ENCODE results near the gene ERBB4.
"Not testable (repeated sequence)": the region's sequence is repeated elsewhere in the genome, so short reads cannot be mapped to it uniquely, and the experiment has no call there.

Gene ERBB4

GRCh38 chr2:211789982-211790381, 748.6 kb downstream of the ERBB4 start:
- no peak for DNase-seq

GRCh38 chr2:211766689-211767088, 771.9 kb downstream of the ERBB4 start:
- DNase-seq = no peak

- DNase-seq = no peak
Measured at GRCh38 chr2:211762479-211762878, 776.1 kb downstream of the ERBB4 start.

- no peak for DNase-seq
Measured at GRCh38 chr2:211760103-211760502, 778.5 kb downstream of the ERBB4 start.

- no peak for DNase-seq
Measured at GRCh38 chr2:211756266-211756665, 782.3 kb downstream of the ERBB4 start.

- no peak for DNase-seq
Measured at GRCh38 chr2:211755187-211755586, 783.4 kb downstream of the ERBB4 start.

- no peak for DNase-seq
Measured at GRCh38 chr2:211751848-211752247, 786.8 kb downstream of the ERBB4 start.

GRCh38 chr2:211748339-211748738, 790.3 kb downstream of the ERBB4 start:
- DNase-seq = no peak

- peak; percentile 87 for DNase-seq
Measured at GRCh38 chr2:211745295-211746097, 793.1 kb downstream of the ERBB4 start.

- peak; percentile 23 for DNase-seq
Measured at GRCh38 chr2:211744379-211744778, 794.2 kb downstream of the ERBB4 start.

GRCh38 chr2:211741966-211742365, 796.6 kb downstream of the ERBB4 start:
- DNase-seq = peak; percentile 56

- DNase-seq = no peak
Measured at GRCh38 chr2:211737282-211737681, 801.3 kb downstream of the ERBB4 start.

- peak; percentile 41 for DNase-seq
Measured at GRCh38 chr2:211730215-211730614, 808.4 kb downstream of the ERBB4 start.

- DNase-seq = no peak
Measured at GRCh38 chr2:211729433-211729832, 809.2 kb downstream of the ERBB4 start.

GRCh38 chr2:211724933-211725332, 813.7 kb downstream of the ERBB4 start:
- DNase-seq = no peak

- no peak for DNase-seq
Measured at GRCh38 chr2:211723398-211723797, 815.2 kb downstream of the ERBB4 start.

- DNase-seq = no peak
Measured at GRCh38 chr2:211722928-211723327, 815.7 kb downstream of the ERBB4 start.

- DNase-seq = not testable (repeated sequence)
Measured at GRCh38 chr2:211721874-211722273, 816.7 kb downstream of the ERBB4 start.

GRCh38 chr2:211709389-211709788, 829.2 kb downstream of the ERBB4 start:
- no peak for DNase-seq

GRCh38 chr2:211692689-211693088, 845.9 kb downstream of the ERBB4 start:
- DNase-seq = no peak

- no peak for DNase-seq
Measured at GRCh38 chr2:211690736-211691135, 847.9 kb downstream of the ERBB4 start.

- DNase-seq = no peak
Measured at GRCh38 chr2:211688196-211688595, 850.4 kb downstream of the ERBB4 start.

GRCh38 chr2:211674715-211675114, 863.9 kb downstream of the ERBB4 start:
- DNase-seq = no peak

GRCh38 chr2:211673133-211673905, 865.3 kb downstream of the ERBB4 start:
- no peak for DNase-seq
